Activated CD8-positive, alpha-beta memory T cell treated with anti-CD3 and anti-CD28 coated beads, Interleukin-2, amount 10 ng/mL, durations not matched to agents 7 days and 5 days (primary cell): Measurements from ENCODE around the gene TMEM108. TPM values are rescaled to one million over a fixed set of nuclear protein-coding genes. Genes with fewer than 3 reads are reported as not detected.

Experiments used
- ATAC-seq: fragments of 150-1000 bp; cut with Tn5 transposase; one replicate; pipeline ENCODE4 v1.10.0; 2021; ENCODE audit warnings: moderate library complexity
- CTCF ChIA-PET: fragments of 350-600 bp; sonication (Branson Sonifier 250); formaldehyde crosslinking; loops from one replicate; lab custom pipeline; 2021; ENCODE audit warnings: antibody characterized with exemption; lab: Charles Lee
- DNase-seq: peaks from one replicate; pipeline ENCODE4 v3.0.0-alpha.2; 2020
- H3K27ac Mint-ChIP-seq: one replicate; pipeline ENCODE4 v1.8.0; 2021; ENCODE audit warnings: mild to moderate bottlenecking, mixed read lengths
- H3K27me3 Mint-ChIP-seq: one replicate; pipeline ENCODE4 v1.8.0; 2021; ENCODE audit warnings: mixed read lengths
- H3K36me3 Mint-ChIP-seq: one replicate; pipeline ENCODE4 v1.8.0; 2021; ENCODE audit warnings: mild to moderate bottlenecking, mixed read lengths
- H3K4me1 Mint-ChIP-seq: one replicate; pipeline ENCODE4 v1.8.0; 2021; ENCODE audit warnings: mixed read lengths
- H3K4me3 Mint-ChIP-seq: one replicate; pipeline ENCODE4 v1.8.0; 2021; ENCODE audit warnings: mild to moderate bottlenecking, moderate library complexity, mixed read lengths
- H3K9me3 Mint-ChIP-seq: one replicate; pipeline ENCODE4 v1.8.0; 2022; ENCODE audit warnings: low read depth, mixed read lengths
- total RNA-seq, 2 experiments: library from RNA; stranded (reverse); gene quantifications; one replicate each; pipeline ENCODE4 v1.2.3, GENCODE V29; 2021

Gene TMEM108
- total RNA-seq, 2 experiments from 2014 or later: not detected

DNA sequence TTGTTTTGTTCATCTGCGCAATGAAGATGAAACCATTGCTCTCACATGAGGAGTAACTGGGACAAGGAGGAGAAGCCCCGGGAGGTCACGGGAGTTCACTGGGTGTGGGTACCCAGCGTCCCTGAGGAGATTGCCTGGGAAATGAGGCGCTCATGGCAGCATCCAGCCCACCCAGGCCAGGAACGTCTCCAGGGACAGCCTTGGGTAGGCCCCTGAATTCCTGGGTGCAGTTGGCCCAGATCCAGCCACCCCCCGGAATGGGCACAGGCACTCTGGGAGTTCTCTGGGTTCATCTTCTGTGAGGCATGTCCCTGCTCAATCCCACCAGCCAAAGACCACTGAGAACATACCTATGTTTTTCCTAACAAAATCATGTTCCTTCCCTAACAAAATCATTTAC, 380.2 kb downstream of the TMEM108 start:
- no peak overlapping the region for H3K27ac Mint-ChIP-seq
- no peak for ATAC-seq
- H3K36me3 Mint-ChIP-seq: no peaks in the 10 kb centered on the region
- no peak for DNase-seq
- peaks cover 3% of the 10 kb centered on the region for H3K4me1 Mint-ChIP-seq
- no peak overlapping the region for H3K4me3 Mint-ChIP-seq
- H3K27me3 Mint-ChIP-seq: no peaks in the 10 kb centered on the region
- CTCF ChIA-PET: no interaction called here
- no peaks in the 10 kb centered on the region for H3K9me3 Mint-ChIP-seq

DNA sequence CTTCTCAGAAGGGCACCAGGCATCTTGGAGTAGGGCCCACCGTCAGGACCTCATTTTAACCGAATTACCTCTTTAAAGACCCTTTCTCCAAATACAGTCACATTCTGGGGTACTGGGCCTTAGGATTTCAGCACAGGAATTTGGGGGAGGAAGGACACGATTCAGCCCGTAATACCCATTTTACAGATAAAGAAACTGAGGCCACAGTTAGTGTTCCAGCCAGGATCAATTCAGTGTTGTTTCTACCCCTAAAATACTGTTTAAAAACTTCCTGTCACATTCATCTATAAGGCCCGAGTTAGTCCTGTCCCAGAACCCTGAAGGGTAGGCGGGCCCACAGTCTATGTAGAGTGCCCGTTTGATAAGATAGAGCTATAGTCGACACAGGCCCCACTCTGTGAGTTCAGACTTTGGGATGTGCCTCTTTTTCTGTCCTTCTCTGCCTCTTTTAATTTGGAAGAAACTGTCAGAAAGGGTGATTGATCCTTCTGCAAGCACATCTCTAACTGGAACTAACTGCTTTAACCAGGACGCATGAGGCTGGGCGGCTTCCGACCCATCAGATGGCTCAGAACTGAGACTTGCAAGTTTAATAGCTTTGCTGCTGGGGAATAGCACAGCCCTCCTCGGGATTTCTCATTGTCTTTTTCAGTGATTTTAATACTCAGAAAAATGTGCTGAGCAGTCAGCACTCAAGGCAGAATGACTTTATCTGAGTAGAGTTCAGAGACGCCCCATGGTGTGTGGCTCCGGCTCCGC, 381.1 kb downstream of the TMEM108 start:
- DNase-seq (no peak), ATAC-seq (no peak)
- no peaks in the 10 kb centered on the region for H3K27me3 Mint-ChIP-seq
- H3K27ac Mint-ChIP-seq: no peak overlapping the region
- H3K9me3 Mint-ChIP-seq: no peaks in the 10 kb centered on the region
- CTCF ChIA-PET: no interaction called here
- H3K36me3 Mint-ChIP-seq: no peaks in the 10 kb centered on the region
- H3K4me1 Mint-ChIP-seq: peaks cover 3% of the 10 kb centered on the region
- H3K4me3 Mint-ChIP-seq: no peak overlapping the region

DNA sequence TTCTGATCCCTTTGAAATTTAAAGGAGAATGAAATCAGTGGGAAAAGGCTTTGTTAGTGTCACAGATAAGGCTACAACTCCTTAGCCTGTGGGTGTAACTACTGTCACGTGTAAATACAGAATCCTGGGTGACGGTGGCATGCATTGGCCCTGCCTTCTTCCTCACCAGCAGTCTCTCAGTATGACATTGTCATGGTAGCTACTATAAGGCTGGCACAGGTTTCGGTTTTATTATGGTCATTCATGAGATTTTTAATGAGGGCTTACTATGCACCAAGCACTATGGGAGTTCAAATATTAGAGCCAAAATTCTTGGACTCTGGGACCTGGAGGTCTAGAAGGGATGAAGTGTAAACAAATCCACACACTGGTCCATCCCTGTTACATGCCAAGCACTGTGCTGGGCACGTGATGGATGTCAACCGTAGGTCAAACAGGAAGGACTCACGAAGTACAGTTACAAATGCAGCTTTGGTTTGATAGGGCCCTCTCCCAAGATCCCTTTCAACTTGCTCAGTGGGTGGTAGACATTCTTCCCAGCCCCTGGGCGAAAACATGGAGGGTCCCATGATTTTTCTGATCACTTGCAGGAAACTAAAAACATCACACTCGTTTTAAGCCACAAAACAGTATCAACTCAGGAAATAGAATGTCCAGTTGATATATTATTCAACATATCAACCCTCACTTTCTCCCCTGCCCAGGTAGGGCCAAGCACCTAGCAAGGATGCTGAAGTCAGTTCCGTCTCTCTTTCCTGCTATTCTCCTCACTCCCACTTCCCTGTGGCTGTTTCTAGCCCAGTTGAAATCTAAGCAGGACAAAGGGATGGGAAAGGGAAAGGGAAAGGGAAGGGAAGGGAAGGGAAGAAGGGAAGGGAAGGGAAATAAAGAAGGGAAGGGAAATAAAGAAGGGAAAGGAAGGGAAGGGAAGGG, 387.0 kb downstream of the TMEM108 start:
- ATAC-seq (no peak), DNase-seq (no peak)
- Mint-ChIP-seq H3K4me3 (no peak overlapping the region), H3K36me3 (no peaks in the 10 kb centered on the region), H3K27me3 (no peaks in the 10 kb centered on the region), H3K9me3 (no peaks in the 10 kb centered on the region), H3K27ac (no peak overlapping the region), H3K4me1 (peaks cover 3% of the 10 kb centered on the region)
- CTCF ChIA-PET: interaction anchor here (1.1 to 2.3 kb wide), 7 partner anchors 11 to 699 kb away, joined by 3 to 17 read pairs (median 6); no protein-coding TSS in a partner anchor

DNA sequence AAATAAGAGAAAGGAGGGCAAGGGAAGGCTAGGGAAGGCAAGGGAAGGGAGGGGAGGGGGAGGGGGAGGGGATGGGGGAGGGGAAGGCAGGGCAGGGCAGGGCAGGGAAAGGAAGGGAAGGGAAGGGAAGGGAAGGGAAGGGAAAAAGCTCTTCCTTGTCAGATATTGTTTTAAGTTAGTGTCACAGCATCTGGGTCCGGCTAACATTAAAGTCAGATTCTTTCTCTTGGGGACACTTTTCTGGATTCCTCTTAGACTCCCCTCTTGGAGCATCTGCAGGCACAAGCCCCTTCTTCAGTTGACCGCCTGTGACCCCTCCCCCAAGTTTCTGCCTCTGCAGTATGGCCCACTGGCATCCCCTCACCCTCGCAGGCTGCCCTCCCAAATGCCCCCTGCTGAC, 387.7 kb downstream of the TMEM108 start:
- Mint-ChIP-seq H3K4me3 (no peak overlapping the region), H3K9me3 (no peaks in the 10 kb centered on the region), H3K36me3 (no peaks in the 10 kb centered on the region), H3K4me1 (peaks cover 3% of the 10 kb centered on the region), H3K27me3 (no peaks in the 10 kb centered on the region), H3K27ac (no peak overlapping the region)
- ATAC-seq (no peak), DNase-seq (no peak)
- CTCF ChIA-PET: interaction anchor here (2.3 kb wide), 1 partner anchor 694 kb away, joined by 17 read pairs; no protein-coding TSS in a partner anchor

DNA sequence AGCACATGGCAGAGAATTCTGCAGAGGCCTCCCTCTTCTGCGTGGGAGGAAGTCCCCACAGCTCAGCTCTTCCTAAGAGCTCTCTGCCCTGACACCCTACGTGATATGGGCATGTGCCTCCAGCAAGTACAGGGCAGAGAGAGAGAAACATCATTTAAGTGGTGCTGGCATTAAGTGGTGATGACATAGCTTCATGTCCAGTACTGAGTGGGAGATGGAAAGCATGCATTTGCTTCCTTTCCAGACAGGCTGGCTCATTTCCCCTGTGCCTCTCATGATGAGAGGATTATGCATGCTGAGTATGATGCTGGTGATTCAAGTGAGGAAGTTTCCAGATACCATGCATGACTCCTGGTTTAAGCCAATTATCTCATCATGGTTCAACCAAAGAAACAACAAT, 388.5 kb downstream of the TMEM108 start:
- Mint-ChIP-seq H3K36me3 (no peaks in the 10 kb centered on the region), H3K27ac (no peak overlapping the region), H3K4me1 (peaks cover 3% of the 10 kb centered on the region), H3K4me3 (no peak overlapping the region), H3K27me3 (no peaks in the 10 kb centered on the region), H3K9me3 (no peaks in the 10 kb centered on the region)
- CTCF ChIA-PET: interaction anchor here (1.3 kb wide), 1 partner anchor 9 kb away, joined by 4 read pairs; no protein-coding TSS in a partner anchor
- ATAC-seq (no peak), DNase-seq (no peak)

DNA sequence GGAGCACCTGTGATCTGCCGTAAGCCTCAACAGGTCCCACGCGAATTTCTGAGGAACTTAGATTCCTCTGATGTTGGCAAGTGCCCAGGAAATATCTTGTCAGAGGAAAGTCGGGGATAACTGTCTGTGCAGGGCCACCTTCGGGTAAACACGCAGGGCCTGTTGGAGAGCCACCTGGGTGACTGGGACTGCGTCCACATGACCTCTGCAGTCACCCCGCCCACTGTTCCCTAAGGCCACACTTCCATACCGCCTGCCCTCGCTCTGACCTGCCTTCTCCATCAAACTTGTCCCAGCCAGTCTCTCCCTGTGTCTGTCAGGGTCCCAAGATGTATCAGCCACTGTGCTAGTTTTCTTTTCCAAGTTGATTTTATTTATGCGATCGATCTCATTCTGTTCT, 390.4 kb downstream of the TMEM108 start:
- no peaks in the 10 kb centered on the region for H3K27me3 Mint-ChIP-seq
- no peak overlapping the region for H3K27ac Mint-ChIP-seq
- ATAC-seq: no peak
- H3K4me1 Mint-ChIP-seq: peaks cover 2% of the 10 kb centered on the region
- CTCF ChIA-PET: interaction anchor here (1.1 kb wide), 1 partner anchor 9 kb away, joined by 4 read pairs; no protein-coding TSS in a partner anchor
- no peaks in the 10 kb centered on the region for H3K36me3 Mint-ChIP-seq
- no peaks in the 10 kb centered on the region for H3K9me3 Mint-ChIP-seq
- no peak overlapping the region for H3K4me3 Mint-ChIP-seq
- no peak for DNase-seq

DNA sequence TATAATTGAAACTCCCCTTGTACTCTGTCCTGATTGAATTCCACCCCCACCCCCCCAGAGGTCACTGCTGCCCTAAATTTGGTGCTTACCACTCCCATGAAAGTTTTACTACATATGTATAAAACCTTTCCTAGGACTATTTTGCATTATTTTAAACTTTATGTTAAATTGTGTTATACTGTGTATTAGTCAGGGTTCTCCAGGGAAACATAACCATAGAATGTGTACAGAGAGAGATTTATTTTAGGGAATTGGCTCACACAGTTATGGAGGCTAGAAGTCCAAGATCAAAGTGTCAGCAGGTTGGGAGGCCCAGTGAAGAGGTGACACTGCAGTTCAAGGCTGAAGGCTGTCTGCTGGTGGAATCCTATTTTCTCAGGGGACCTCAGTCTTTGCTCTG, 390.9 kb downstream of the TMEM108 start:
- ATAC-seq: no peak
- Mint-ChIP-seq H3K27ac (no peak overlapping the region), H3K36me3 (no peaks in the 10 kb centered on the region), H3K9me3 (no peaks in the 10 kb centered on the region), H3K27me3 (no peaks in the 10 kb centered on the region), H3K4me3 (no peak overlapping the region), H3K4me1 (no peaks in the 10 kb centered on the region)
- DNase-seq: no peak
- CTCF ChIA-PET: no interaction called here

DNA sequence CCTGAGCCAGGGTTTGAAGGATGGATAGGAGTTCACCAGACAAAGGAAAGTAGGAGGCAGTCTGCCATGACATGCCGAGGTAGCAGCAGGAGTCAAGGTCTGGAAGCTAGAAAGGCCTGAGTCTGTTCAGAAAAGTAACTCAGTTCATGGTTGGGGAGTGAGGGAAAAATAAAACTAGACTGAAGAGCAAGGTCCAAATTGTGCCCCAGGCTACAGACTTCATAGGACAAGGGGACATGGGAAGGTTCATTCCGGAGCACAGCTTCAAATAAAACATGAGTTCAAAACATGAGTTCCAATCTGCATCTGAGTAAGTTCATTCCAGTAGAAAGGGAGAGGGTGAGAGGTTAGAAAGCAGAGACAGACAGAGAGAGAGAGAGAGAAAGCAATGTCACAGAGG, 401.4 kb downstream of the TMEM108 start:
- no peak overlapping the region for H3K4me3 Mint-ChIP-seq
- H3K36me3 Mint-ChIP-seq: peaks cover 14% of the 10 kb centered on the region
- ATAC-seq: no peak
- peaks cover 32% of the 10 kb centered on the region for H3K4me1 Mint-ChIP-seq
- peaks cover 6% of the 10 kb centered on the region for H3K9me3 Mint-ChIP-seq
- H3K27ac Mint-ChIP-seq: peak overlapping the region; percentile 3
- CTCF ChIA-PET: no interaction called here
- no peak for DNase-seq
- H3K27me3 Mint-ChIP-seq: no peaks in the 10 kb centered on the region

DNA sequence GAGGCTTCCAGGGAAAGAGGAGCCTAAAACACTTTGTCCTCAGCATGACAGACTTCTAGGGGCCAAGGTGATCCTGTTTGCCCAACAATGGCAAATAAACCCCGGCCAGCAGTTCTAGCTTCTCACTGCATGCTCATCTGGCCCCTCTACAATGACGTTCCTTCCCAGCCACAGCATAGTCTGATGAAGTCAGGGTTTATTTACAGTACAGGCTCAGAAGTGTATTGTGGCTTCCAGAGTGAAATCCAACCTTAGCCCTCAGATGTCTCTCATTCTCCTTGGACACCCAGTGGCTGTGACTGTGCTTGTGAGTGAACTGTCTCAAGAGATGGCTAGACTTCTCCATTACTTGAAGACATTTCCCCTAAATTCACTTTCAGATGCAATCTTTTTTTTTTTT, 402.5 kb downstream of the TMEM108 start:
- peaks cover 6% of the 10 kb centered on the region for H3K9me3 Mint-ChIP-seq
- peaks cover 37% of the 10 kb centered on the region for H3K4me1 Mint-ChIP-seq
- ATAC-seq: no peak
- H3K27me3 Mint-ChIP-seq: no peaks in the 10 kb centered on the region
- peaks cover 14% of the 10 kb centered on the region for H3K36me3 Mint-ChIP-seq
- DNase-seq: no peak
- no peak overlapping the region for H3K27ac Mint-ChIP-seq
- no peak overlapping the region for H3K4me3 Mint-ChIP-seq
- CTCF ChIA-PET: no interaction called here

DNA sequence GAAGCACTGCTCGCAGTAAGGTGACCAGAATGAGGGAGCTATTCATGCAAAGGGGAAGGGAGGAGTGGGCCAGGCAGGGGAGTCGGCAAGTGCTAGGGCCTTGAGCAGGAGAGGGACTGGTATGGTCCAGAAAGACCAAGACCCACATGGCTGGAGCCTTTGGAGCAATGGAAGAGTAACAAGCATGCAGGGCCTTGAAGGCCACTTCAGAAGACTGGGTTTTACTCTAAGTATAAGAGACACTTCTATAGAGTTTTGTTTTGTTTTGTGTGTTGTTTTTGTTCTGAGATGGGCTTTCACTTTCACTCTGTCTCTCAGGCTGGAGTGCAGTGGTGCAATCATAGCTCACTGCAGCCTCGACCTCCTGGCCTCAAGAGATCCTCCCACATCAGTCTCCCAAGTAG, 403.7 kb downstream of the TMEM108 start:
- Mint-ChIP-seq H3K4me1 (peaks cover 37% of the 10 kb centered on the region), H3K4me3 (peak overlapping the region; percentile 74), H3K36me3 (peaks cover 14% of the 10 kb centered on the region), H3K27ac (peak overlapping the region; percentile 96), H3K9me3 (peaks cover 6% of the 10 kb centered on the region), H3K27me3 (no peaks in the 10 kb centered on the region)
- peak; percentile 85 for ATAC-seq
- CTCF ChIA-PET: interaction anchor here (0.9 to 1.3 kb wide), 5 partner anchors 17 to 716 kb away, joined by 3 to 6 read pairs (median 5); no protein-coding TSS in a partner anchor
- peak; percentile 57 for DNase-seq

DNA sequence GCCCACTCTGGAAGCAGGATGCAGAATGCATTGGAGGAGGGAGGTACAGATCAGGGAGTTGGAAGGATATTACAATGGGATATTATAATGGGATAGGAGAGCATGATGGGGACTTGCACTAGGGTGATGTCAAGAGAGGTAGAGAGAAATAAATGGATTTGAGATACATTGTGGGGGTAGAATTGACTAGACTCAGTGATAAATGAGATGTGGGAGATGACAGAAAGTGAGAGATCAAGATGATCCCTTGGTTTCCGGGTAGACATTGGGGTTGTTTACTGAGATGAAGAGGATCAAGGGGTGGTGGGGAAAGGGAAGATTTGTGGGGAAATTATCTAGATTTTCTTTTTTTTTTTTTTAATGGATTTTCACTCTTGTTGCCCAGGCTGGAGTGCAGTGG, 404.3 kb downstream of the TMEM108 start:
- peak; percentile 55 for ATAC-seq
- H3K4me1 Mint-ChIP-seq: peaks cover 41% of the 10 kb centered on the region
- CTCF ChIA-PET: interaction anchor here (0.9 to 2.0 kb wide), 6 partner anchors 46 to 135 kb away, joined by 5 to 9 read pairs (median 6); partner anchors contain the start of gene CDV3
- H3K27ac Mint-ChIP-seq: peak overlapping the region; percentile 96
- no peak for DNase-seq
- H3K4me3 Mint-ChIP-seq: peak overlapping the region; percentile 74
- H3K9me3 Mint-ChIP-seq: peaks cover 6% of the 10 kb centered on the region
- H3K27me3 Mint-ChIP-seq: no peaks in the 10 kb centered on the region
- H3K36me3 Mint-ChIP-seq: peaks cover 14% of the 10 kb centered on the region

DNA sequence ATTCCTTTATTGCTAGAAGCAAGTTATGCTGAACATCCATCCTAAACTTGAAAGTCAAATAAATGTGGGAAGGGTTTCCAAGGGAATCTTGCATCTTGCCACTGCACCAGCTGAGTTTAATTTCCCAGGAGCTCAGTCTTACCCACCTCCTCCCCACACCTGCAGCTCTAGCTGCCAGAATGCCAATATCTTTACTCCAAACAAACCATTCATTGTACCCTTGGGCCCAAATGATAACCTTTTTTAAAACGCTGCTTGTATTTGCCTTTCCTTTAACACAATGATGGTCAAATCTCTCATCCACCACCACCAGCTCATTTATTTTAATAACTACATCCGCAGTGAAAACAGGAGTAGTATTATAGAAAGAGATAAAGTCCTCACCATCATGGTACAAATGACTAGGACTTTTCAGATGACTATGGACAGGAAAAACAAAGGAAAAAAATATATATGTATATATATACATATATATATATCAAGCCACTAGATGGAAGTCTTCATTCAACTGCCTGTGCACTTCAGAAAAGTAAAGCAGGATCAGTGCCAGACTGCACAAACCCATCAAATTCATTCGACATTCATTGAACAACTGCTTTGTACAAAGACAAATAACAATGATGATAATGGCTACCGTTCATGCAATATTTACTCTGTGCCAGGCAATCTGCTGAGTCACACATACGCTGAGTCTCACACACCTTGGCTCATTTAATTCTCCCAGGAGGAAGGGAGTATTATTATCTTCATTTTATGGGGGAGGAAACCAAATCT, 405.6 kb downstream of the TMEM108 start:
- Mint-ChIP-seq H3K36me3 (peaks cover 14% of the 10 kb centered on the region), H3K4me1 (peaks cover 54% of the 10 kb centered on the region), H3K9me3 (peaks cover 6% of the 10 kb centered on the region), H3K4me3 (no peak overlapping the region), H3K27ac (peak overlapping the region; percentile 83), H3K27me3 (no peaks in the 10 kb centered on the region)
- peak; percentile 9 for ATAC-seq
- no peak for DNase-seq
- CTCF ChIA-PET: interaction anchor here (0.8 to 2.0 kb wide), 9 partner anchors 25 to 137 kb away, joined by 3 to 9 read pairs (median 5); partner anchors contain the start of gene CDV3
